ENCODE data around the gene TP73.

DNA sequence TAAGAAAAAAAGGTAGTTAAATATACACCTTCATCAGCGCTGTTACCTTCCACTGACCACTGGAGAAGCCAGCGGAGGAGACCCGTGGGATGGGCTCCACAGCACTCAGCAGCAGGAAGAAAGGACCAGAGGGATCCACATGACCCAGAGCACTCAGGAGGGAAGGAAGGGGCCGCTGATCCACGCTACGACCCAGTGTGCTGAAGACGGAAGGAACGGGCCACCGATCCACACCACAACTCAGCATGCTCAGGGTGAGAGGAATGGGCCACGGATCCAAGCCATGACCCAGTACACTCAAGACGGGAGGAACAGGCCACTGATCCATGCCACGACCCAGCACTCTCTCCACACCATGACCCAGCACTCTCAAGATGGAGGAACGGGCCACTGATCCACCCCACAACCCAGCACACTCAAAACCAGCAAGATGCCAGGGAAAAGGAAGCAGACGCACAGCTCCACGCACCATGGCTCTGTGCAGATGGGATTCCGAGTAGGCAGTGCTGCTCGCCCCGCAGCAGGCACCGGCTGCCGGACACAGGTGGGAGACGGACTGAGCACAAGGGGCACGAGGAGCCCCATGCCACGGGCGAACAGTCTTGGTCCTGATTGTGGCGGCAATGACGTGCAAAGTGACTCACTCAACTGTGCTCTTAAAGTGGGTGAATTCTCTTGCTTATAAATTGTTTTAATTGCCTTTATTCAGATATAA is 11.1 kb upstream of the TP73 start:
- no peak for TF ChIP-seq POLR2AphosphoS5 (IDR thresholded peaks at IDR 0.05)
- TF ChIP-seq CTCF (IDR thresholded peaks at IDR 0.05): no peak
- TF ChIP-seq POLR2A (IDR thresholded peaks at IDR 0.05): no peak
